Vagina (tissue), 2 donors: ENCODE data around the gene CCDC8.

ENCODE experiments used
- POLR2A ChIP-seq, 2 donors: fragments of 450-650 bp; IDR thresholded peaks; one replicate each; pipeline ENCODE4 v1.6.1; 2017; ENCODE audit warnings: antibody characterized with exemption in 2 of 2, mild to moderate bottlenecking in 2 of 2, moderate library complexity in 2 of 2
- POLR2AphosphoS5 ChIP-seq, 2 donors: sonication (generic); formaldehyde crosslinking; IDR thresholded peaks; one replicate each; pipeline ENCODE4 v1.9.0; 2017; ENCODE audit warnings: antibody characterized with exemption in 2 of 2, mild to moderate bottlenecking in 2 of 2, low read depth in 1 of 2; ENCODE audit not compliant: insufficient read depth in 1 of 2
- TF ChIP-seq, protein P1 (sequence below), 3 experiments: fragments of 450-650 bp in 2 of 3; fragments of 200-600 bp in 1 of 3; sonication (generic) in 1 of 3; IDR thresholded peaks; one replicate each; pipeline ENCODE4 v1.5.1; 2017 to 2019; ENCODE audit warnings: antibody characterized with exemption in 3 of 3, mild to moderate bottlenecking in 2 of 3, moderate library complexity in 2 of 3

DNA sequence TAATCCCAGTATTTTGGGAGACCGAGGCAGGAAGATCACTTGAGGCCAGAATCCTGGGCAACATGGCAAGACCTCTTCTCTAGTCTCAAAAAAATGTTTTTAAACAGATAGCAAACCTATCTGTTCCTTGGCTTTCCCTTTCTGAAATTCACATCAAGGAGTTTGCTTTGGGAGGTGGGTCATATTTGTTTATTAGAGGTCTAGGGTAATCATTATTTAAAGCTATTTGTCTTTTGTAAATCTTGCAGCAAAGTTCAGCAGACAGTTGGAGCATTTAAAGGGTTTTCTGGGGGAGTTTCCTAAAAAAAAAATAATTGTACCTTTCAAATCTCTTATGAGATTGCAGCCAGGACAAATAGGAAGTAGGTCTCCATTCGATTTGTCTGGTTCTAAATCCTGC lies 49.0 kb downstream of the CCDC8 start:
- TF ChIP-seq, protein P1, sequence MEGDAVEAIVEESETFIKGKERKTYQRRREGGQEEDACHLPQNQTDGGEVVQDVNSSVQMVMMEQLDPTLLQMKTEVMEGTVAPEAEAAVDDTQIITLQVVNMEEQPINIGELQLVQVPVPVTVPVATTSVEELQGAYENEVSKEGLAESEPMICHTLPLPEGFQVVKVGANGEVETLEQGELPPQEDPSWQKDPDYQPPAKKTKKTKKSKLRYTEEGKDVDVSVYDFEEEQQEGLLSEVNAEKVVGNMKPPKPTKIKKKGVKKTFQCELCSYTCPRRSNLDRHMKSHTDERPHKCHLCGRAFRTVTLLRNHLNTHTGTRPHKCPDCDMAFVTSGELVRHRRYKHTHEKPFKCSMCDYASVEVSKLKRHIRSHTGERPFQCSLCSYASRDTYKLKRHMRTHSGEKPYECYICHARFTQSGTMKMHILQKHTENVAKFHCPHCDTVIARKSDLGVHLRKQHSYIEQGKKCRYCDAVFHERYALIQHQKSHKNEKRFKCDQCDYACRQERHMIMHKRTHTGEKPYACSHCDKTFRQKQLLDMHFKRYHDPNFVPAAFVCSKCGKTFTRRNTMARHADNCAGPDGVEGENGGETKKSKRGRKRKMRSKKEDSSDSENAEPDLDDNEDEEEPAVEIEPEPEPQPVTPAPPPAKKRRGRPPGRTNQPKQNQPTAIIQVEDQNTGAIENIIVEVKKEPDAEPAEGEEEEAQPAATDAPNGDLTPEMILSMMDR (IDR thresholded peaks at IDR 0.05), result no peak
- TF ChIP-seq POLR2A (IDR thresholded peaks at IDR 0.05) (no peak), POLR2AphosphoS5 (IDR thresholded peaks at IDR 0.05; ENCODE audit: insufficient read depth in 1 of 2, low read depth in 1 of 2) (no peak)
